HG03097 (cell line): Measurements from ENCODE around the gene OLFM2.
"Not testable (repeated sequence)": the region's sequence is repeated elsewhere in the genome, so short reads cannot be mapped to it uniquely, and the experiment has no call there.

Experiments used
- ATAC-seq: cut with Tn5 transposase; IDR thresholded peaks from one replicate; pipeline ENCODE4 v1.9.1; 2021; ENCODE audit not compliant: unreplicated experiment, low FRiP score

OLFM2 gene

GRCh38 chr19:9871626-9872338 lies 64.5 kb downstream of the OLFM2 start:
- no peak for ATAC-seq

- ATAC-seq: no peak
Measured at GRCh38 chr19:9868983-9869617, 67.2 kb downstream of the OLFM2 start.

GRCh38 chr19:9865732-9866501 lies 70.4 kb downstream of the OLFM2 start:
- ATAC-seq: no peak

- ATAC-seq: no peak
Measured at GRCh38 chr19:9863759-9864158, 72.6 kb downstream of the OLFM2 start.

- ATAC-seq: no peak
Measured at GRCh38 chr19:9862938-9863337, 73.4 kb downstream of the OLFM2 start.

- no peak for ATAC-seq
Measured at GRCh38 chr19:9861503-9861902, 74.8 kb downstream of the OLFM2 start.

GRCh38 chr19:9860407-9860806 lies 75.9 kb downstream of the OLFM2 start:
- no peak for ATAC-seq

GRCh38 chr19:9858766-9859165 lies 77.5 kb downstream of the OLFM2 start:
- no peak for ATAC-seq

- no peak for ATAC-seq
Measured at GRCh38 chr19:9857920-9858746, 78.2 kb downstream of the OLFM2 start.

- no peak for ATAC-seq
Measured at GRCh38 chr19:9857076-9857721, 79.1 kb downstream of the OLFM2 start.

GRCh38 chr19:9856609-9857008 lies 79.7 kb downstream of the OLFM2 start:
- no peak for ATAC-seq

GRCh38 chr19:9854282-9854846 lies 82.0 kb downstream of the OLFM2 start:
- no peak for ATAC-seq

GRCh38 chr19:9850235-9850959 lies 85.9 kb downstream of the OLFM2 start:
- no peak for ATAC-seq

GRCh38 chr19:9849791-9850190 lies 86.5 kb downstream of the OLFM2 start:
- no peak for ATAC-seq

- ATAC-seq: no peak
Measured at GRCh38 chr19:9848762-9849161, 87.6 kb downstream of the OLFM2 start.

GRCh38 chr19:9848060-9848459 lies 88.3 kb downstream of the OLFM2 start:
- no peak for ATAC-seq

GRCh38 chr19:9847087-9847671 lies 89.1 kb downstream of the OLFM2 start:
- ATAC-seq: no peak

- not testable (repeated sequence) for ATAC-seq
Measured at GRCh38 chr19:9843626-9844273, 92.6 kb downstream of the OLFM2 start.
